ENCODE results near the gene JSRP1. TPM values are rescaled to one million over a fixed set of nuclear protein-coding genes. Genes with fewer than 3 reads are reported as not detected.
A peak's percentile ranks its signal among the peaks of the same experiment; 100 is the strongest.

The JSRP1 gene
- total and polyA plus RNA-seq, 10 of the 15 experiments (the other 5 are each of a cell fraction or from before 2014, with no cell fraction given) = 0.41 to 0.91 (median 0.49) TPM; not detected in 7

GRCh38 chr19:2236314-2237050, 19.7 kb downstream of the JSRP1 start, which contains the start of the genes PLEKHJ1 and SF3A2 (continued):
- TF ChIP-seq YBX1 (IDR thresholded peaks at IDR 0.05) = no peak
- 0 out of 2 replicates have a peak, but pooled peaks have one; percentile 46 for TF ChIP-seq CHD2 (IDR thresholded peaks at IDR 0.05; ENCODE audit: borderline replicate concordance, low read depth, low read length)
- no peak for TF ChIP-seq ZNF274 (IDR thresholded peaks at IDR 0.05; ENCODE audit: insufficient read depth, insufficient read length)
- no peak for TF ChIP-seq EED (IDR thresholded peaks at IDR 0.05; ENCODE audit: low read depth)
- TF ChIP-seq ZNF207 (IDR thresholded peaks at IDR 0.05; ENCODE audit: borderline replicate concordance) = peak; percentile 99
- peak in 1 of 2 experiments; percentile 35; a peak in 1 of 4 replicates for TF ChIP-seq IKZF2 (IDR thresholded peaks at IDR 0.05)
- TF ChIP-seq SREBF2 (IDR thresholded peaks at IDR 0.05; ENCODE audit: low read length) = peak; percentile 87; the same call in 1 of the 2 replicates
- no peak for TF ChIP-seq MTA3 (IDR thresholded peaks at IDR 0.05; ENCODE audit: borderline replicate concordance, low read length)
- no peak for TF ChIP-seq SKIL (IDR thresholded peaks at IDR 0.05; ENCODE audit: low read depth, poor library complexity, severe bottlenecking)
- TF ChIP-seq MEF2B (IDR thresholded peaks at IDR 0.05; ENCODE audit: partially characterized antibody, poor library complexity, severe bottlenecking) = peak; percentile 57
- peak; percentile 65; the same call in 1 of the 2 replicates for TF ChIP-seq NR2F1 (conservative IDR thresholded peaks at IDR 0.05)
- no peak for TF ChIP-seq EZH2 (IDR thresholded peaks at IDR 0.05; ENCODE audit: borderline replicate concordance, control insufficient read depth, low read depth, low read length)

Data from GM12878 (cell line).